IPS DF 4.7 (cell line): ENCODE data around the gene NDUFAF8.

Source experiments
- DNase-seq: peaks from one replicate; pipeline ENCODE4 v3.0.0-alpha.2; 2013; ENCODE audit warnings: low spot score; ENCODE audit errors: extremely low read depth

The NDUFAF8 gene

GRCh38 chr17:81251709-81252301 lies 12.7 kb downstream of the NDUFAF8 start:
- no peak for DNase-seq

DNA sequence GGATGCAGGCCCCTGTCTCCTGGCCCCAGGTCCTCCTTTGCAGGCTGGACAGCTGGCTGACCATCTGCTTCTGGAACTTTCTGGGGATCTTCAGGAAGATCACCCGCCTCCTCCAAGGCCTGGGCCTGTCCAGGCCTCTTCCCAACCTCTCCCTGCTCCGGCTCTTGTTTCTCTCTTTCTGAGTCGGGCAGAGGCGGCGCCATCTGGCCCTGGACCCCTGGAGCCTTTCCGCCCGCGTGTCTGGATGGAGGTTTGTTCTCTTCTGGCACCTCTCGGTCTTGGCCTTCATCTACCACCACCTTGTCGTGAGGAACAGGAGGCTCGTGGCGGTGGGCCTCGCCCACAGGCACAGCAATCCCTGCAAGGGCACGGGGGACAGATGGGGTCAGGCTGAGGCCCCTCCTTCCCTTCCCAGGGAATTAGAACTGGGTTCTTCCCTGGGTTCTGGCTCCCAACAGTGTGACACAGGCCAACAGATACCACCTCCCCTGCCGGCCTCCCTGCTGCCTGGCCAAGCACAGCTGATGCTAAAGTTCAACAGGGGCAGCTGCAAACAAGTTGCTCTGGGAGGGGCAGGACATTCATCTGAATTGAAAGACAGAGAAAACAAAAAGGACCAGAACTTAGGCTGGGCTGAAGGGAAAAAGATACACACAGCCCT lies 13.3 kb downstream of the NDUFAF8 start:
- no peak for DNase-seq

DNA sequence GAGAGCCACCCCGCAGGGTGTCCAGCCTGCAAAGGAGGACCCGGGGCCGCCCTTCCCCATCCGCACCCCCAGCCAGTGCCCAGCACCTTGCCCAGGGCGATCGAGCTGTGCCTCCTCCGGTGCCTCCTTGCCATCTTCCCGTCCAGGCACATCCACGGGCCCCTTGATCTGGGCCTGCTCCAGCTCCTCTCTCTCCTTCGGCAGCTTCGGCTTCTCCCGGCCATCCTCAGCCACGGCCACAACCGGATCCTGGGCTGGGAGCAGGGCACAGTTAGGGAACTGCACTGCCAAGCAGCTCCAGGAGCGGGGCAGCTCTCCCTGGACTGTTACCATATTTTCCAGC lies 13.8 kb downstream of the NDUFAF8 start:
- DNase-seq, result no peak

GRCh38 chr17:81253358-81254131 lies 14.4 kb downstream of the NDUFAF8 start:
- no peak for DNase-seq

GRCh38 chr17:81254955-81255717 lies 16.0 kb downstream of the NDUFAF8 start:
- DNase-seq, result no peak

- no peak for DNase-seq
Observed at GRCh38 chr17:81256616-81257015, 17.5 kb downstream of the NDUFAF8 start.

DNA sequence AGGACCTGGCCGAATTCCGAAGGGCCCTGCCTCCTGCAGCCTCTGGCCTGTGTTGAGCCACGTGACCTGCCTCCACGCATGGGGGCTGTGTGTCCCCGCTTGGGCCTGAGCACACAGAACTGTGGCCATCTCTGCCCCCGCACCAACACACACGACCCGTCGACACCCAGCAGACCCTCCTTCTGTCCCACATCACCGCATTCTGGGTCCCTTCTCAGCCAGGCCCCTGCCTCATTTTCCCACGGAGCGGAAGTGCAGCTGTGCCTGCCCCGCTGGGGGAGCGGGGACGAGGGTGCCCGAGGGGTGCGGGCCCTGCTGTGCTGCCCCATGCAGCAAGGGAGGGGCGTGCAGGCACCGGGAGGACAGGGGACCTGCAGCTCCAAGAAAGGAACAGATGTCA lies 18.4 kb downstream of the NDUFAF8 start:
- no peak for DNase-seq

- no peak for DNase-seq
Observed at GRCh38 chr17:81258292-81258691, 19.2 kb downstream of the NDUFAF8 start.

DNA sequence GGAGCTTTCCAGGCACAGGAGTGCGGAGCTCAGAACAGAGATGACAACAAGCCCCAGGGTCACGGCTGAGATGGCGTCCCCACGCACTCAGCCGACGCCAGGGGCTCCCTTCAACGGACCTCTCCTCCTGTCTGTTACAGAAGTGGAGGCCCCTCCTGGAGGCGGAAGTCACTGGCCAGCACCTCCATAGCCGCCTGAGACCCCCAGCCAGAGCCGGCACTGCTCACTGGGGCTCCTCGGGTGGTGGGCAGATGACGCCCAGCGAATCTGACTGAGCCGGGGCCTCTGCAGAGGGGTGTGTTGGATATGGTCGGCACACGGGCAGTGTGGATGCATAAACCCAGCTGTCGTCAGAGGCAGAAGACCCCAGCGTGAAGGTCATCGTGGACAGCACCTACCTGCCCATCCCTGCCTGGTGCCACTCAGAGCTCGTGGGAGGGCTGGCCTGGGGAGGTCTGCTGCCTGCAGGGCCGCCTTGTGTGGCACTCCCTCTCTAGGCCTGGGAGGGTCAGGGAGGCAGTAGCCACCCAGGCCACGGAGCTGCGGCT lies 20.0 kb downstream of the NDUFAF8 start:
- DNase-seq, result no peak

- DNase-seq, result no peak
Observed at GRCh38 chr17:81260171-81260570, 21.1 kb downstream of the NDUFAF8 start.

DNA sequence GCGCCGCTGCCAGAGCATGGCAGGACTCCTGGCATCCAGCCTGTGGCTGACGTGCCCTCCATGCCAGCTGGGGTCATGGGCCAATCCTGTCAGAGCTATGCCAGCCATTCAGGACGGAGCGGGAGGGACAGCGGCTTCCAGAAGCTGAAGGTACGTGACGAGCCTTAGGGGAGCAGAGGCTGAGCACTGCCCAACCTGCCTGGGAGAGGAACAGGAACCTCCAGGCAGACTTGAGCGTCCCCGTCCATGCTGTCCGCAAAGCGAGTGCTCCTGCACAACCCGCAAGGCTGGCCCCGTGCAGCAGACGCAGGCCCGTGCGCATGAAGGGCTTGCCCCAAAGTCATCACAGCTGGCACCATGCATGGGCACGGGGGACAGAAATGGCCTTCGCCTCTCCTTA lies 21.5 kb downstream of the NDUFAF8 start:
- no peak for DNase-seq

DNA sequence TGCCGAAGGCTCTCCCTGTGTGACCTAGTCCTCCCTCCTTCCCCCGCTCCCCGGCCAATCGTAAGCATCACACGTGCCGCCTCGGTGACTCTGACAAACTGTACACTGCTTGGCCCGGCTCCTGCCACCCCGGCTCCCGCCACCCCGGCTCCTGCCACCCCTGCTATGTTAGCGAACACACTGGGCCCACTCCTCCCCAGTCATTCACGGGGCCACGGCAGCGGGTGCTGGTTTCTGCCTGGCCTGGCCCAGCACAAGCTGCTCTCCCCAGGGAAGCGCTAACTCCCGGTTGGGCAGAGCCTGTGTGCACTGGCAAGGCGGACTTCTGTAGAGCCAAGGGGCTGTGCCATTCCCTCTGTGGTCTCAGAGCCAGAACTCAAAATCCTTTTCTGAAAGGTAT lies 22.0 kb downstream of the NDUFAF8 start:
- no peak for DNase-seq

DNA sequence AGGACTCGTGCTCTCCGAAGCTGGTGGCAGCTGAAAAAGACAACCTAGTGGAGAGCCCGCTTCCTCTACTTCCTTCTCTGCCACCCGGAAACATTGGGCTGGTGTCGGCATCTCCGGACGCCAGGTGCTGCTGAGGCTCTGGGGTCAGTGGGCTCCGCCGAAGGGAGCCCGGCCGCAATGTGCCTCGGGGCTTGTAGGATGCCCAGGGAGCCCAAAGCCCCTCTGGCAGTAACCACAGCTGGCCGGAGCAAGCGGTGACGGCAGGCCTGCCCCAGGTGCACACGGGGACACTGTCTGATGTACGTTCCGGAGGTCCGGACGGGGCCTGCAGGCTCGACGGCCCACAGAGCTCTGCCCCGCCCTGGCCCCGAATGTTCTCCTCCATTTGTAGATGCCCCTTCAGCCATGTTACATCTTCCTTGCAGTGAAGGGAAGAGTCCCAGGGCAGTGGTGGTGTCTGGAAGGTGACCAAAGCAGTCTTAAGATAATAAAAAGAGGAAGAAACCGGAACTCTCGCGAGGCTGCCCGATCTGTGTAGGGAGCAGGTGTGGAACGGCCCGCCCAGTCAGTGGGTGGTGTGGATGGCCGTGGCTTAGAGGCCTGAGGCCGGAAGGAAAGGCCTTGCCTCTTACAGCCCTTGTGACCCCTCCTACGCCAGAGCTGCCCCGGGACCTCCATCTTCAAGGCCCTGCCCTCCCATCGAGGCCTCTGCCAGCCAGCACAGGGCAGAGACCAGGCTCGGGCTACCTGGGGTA lies 22.6 kb downstream of the NDUFAF8 start:
- no peak for DNase-seq

- no peak for DNase-seq
Observed at GRCh38 chr17:81263371-81264181, 24.5 kb downstream of the NDUFAF8 start.

GRCh38 chr17:81264640-81265039 lies 25.5 kb downstream of the NDUFAF8 start:
- no peak for DNase-seq

DNA sequence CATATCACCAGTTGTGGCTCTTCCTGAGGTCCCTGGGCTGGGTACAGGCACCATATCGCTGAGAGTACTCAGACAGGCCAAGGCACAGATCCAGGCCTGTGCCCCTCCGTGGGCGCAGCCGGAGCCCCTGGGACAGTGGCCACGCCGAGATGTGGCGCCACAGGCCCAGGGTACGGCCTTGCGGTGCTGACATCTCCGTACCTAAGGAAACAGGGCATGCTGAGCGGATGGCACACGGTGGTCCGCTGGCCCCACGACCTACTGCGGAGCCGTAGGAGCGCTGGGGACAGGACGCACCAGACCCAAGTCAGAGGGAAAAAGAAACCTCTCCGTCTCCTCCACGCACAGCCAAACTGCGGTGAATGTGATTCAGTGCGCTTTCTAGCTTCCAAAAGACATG lies 26.5 kb downstream of the NDUFAF8 start:
- no peak for DNase-seq

DNA sequence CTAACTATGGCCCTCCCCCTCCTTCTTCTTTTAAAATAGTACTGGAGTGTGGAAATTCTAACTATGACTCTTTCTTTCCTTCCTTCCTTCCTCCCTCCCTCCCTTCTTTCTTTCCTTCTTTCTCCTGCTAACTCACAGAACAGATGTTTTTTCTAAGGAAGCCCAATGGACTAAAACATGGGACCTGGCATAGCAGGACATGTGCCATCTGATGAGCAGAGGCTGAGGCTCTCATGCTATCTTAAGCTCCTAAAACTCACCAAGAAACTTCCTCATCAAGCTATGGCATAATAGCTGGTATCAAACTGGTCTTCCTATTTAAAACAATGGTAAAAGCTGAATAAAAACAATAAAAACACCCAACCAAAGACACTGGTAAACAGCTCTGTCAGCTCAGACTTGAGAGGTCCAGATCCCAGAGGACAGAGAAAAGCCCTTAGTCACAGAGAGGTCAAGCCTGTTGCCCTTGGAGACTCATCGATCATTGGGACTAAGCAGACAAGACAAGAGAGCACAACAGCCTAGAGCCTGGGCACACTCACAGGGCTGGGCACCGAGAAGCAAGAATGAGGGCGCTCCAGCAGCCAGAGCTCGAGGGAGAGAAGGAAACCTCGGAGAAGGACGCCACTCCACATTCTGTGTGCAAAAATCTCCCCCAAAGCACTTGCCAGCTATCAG lies 28.4 kb downstream of the NDUFAF8 start:
- DNase-seq, result no peak

GRCh38 chr17:81270279-81270678 lies 31.2 kb downstream of the NDUFAF8 start:
- DNase-seq, result no peak

- DNase-seq, result no peak
Observed at GRCh38 chr17:81271226-81271625, 32.1 kb downstream of the NDUFAF8 start.

GRCh38 chr17:81272616-81273015 lies 33.5 kb downstream of the NDUFAF8 start:
- no peak for DNase-seq
